Activated gamma-delta T cell (primary cell): ENCODE measurements around the gene TTC14.
"Not testable (repeated sequence)": the region's sequence is repeated elsewhere in the genome, so short reads cannot be mapped to it uniquely, and the experiment has no call there.

Experiments
- DNase-seq: peaks from one replicate; lab custom pipeline; 2025; lab: John Stamatoyannopoulos, UW
- total RNA-seq, 2 donors: gene quantifications; one replicate each; lab custom pipeline; 2026; lab: John Stamatoyannopoulos, UW

The TTC14 gene
- 205 to 246 reads per million in 2 donors for total RNA-seq

GRCh38 chr3:180601688-180602666 lies at the start of gene TTC14:
Gene TTC14, plus strand, starts transcription at chr3:180602163. Its CDS starts 99 bp downstream, at chr3:180602262.
- peak; percentile 80 for DNase-seq

GRCh38 chr3:180563406-180563805 lies 38.6 kb upstream of the TTC14 start:
- DNase-seq, result no peak

- no peak for DNase-seq
Observed at GRCh38 chr3:180564676-180565075, 37.3 kb upstream of the TTC14 start.

GRCh38 chr3:180570238-180570637 lies 31.7 kb upstream of the TTC14 start:
- no peak for DNase-seq

GRCh38 chr3:180571831-180572598 lies 29.9 kb upstream of the TTC14 start:
- DNase-seq, result no peak

- DNase-seq, result no peak
Observed at GRCh38 chr3:180575571-180575970, 26.4 kb upstream of the TTC14 start.

- no peak for DNase-seq
Observed at GRCh38 chr3:180580934-180581333, 21.0 kb upstream of the TTC14 start.

- no peak for DNase-seq
Observed at GRCh38 chr3:180590396-180590795, 11.6 kb upstream of the TTC14 start.

GRCh38 chr3:180593631-180594030 lies 8.3 kb upstream of the TTC14 start:
- not testable (repeated sequence) for DNase-seq

GRCh38 chr3:180594631-180595558 lies 7.1 kb upstream of the TTC14 start:
- no peak for DNase-seq

- no peak for DNase-seq
Observed at GRCh38 chr3:180595559-180595935, 6.4 kb upstream of the TTC14 start.

GRCh38 chr3:180600473-180600872 lies 1.5 kb upstream of the TTC14 start:
- DNase-seq, result no peak

- no peak for DNase-seq
Observed at GRCh38 chr3:180611006-180611405, 9.0 kb downstream of the TTC14 start.

- no peak for DNase-seq
Observed at GRCh38 chr3:180612364-180612763, 10.4 kb downstream of the TTC14 start.

GRCh38 chr3:180615954-180616353 lies 14.0 kb downstream of the TTC14 start:
- no peak for DNase-seq

- no peak for DNase-seq
Observed at GRCh38 chr3:180617049-180617448, 15.1 kb downstream of the TTC14 start.

GRCh38 chr3:180618563-180618962 lies 16.6 kb downstream of the TTC14 start:
- DNase-seq, result not testable (repeated sequence)

- DNase-seq, result no peak
Observed at GRCh38 chr3:180619723-180620122, 17.8 kb downstream of the TTC14 start.

- DNase-seq, result no peak
Observed at GRCh38 chr3:180624714-180625113, 22.8 kb downstream of the TTC14 start.

- DNase-seq, result no peak
Observed at GRCh38 chr3:180626844-180627243, 24.9 kb downstream of the TTC14 start.

- DNase-seq, result no peak
Observed at GRCh38 chr3:180630371-180630770, 28.4 kb downstream of the TTC14 start.

GRCh38 chr3:180631317-180631716 lies 29.4 kb downstream of the TTC14 start:
- no peak for DNase-seq
